HepG2 (cell line): ENCODE measurements around the gene SEMA3F. TPM values are rescaled to one million over a fixed set of nuclear protein-coding genes. Genes with fewer than 3 reads are reported as not detected.

ENCODE experiments used
- E2F5 ChIP-seq: sonication (generic); formaldehyde crosslinking; conservative IDR thresholded peaks from 2 replicates; pipeline ENCODE4 v1.4.0; 2020; ENCODE audit warnings: missing genetic modification reagents
- ERF ChIP-seq: IDR thresholded peaks from 2 replicates; pipeline ENCODE4 v1.6.1; 2018; ENCODE audit warnings: missing biosample characterization, missing genetic modification reagents
- HDAC1 ChIP-seq: sonication (generic); formaldehyde crosslinking; IDR thresholded peaks from 2 replicates; pipeline ENCODE4 v1.5.1; 2020; ENCODE audit warnings: mild to moderate bottlenecking, missing genetic modification reagents
- HNRNPK ChIP-seq: fragments of 200-400 bp; formaldehyde crosslinking; IDR thresholded peaks from 2 replicates; pipeline ENCODE4 v1.6.1; 2018; ENCODE audit warnings: low read length, low read depth, moderate library complexity, mild to moderate bottlenecking; ENCODE audit not compliant: poor library complexity, severe bottlenecking
- JUN ChIP-seq: sonication (generic); formaldehyde crosslinking; IDR thresholded peaks from 2 replicates; pipeline ENCODE4 v1.4.0; 2020; ENCODE audit warnings: mild to moderate bottlenecking, missing genetic modification reagents
- KLF6 ChIP-seq: IDR thresholded peaks from 2 replicates; pipeline ENCODE4 v1.8.0; 2016; ENCODE audit warnings: missing biosample characterization, missing genetic modification reagents
- NPAS2 ChIP-seq: sonication (generic); formaldehyde crosslinking; IDR thresholded peaks from 2 replicates; pipeline ENCODE4 v1.8.0; 2022; ENCODE audit warnings: mild to moderate bottlenecking, missing genetic modification reagents, borderline replicate concordance
- SATB2 ChIP-seq: sonication (generic); formaldehyde crosslinking; IDR thresholded peaks from 2 replicates; pipeline ENCODE4 v1.5.0; 2020; ENCODE audit warnings: missing genetic modification reagents
- ZBTB39 ChIP-seq: sonication (generic); formaldehyde crosslinking; IDR thresholded peaks from 2 replicates; pipeline ENCODE4 v1.5.0; 2020; ENCODE audit warnings: missing genetic modification reagents
- ZFP36 ChIP-seq: fragments of 150-350 bp; IDR thresholded peaks from 2 replicates; pipeline ENCODE4 v1.6.1; 2018; ENCODE audit warnings: borderline replicate concordance, low read length, low read depth; ENCODE audit not compliant: partially characterized antibody
- ZFX ChIP-seq: sonication (generic); formaldehyde crosslinking; IDR thresholded peaks from 2 replicates; pipeline ENCODE4 v1.4.0; 2020; ENCODE audit warnings: mild to moderate bottlenecking, low read depth, missing genetic modification reagents, moderate library complexity
- ZNF205 ChIP-seq: IDR thresholded peaks from 2 replicates; pipeline ENCODE4 v1.6.1; 2018; ENCODE audit warnings: missing biosample characterization, missing genetic modification reagents
- ZNF280D ChIP-seq: sonication (generic); formaldehyde crosslinking; IDR thresholded peaks from 2 replicates; pipeline ENCODE4 v1.5.1; 2020; ENCODE audit warnings: mild to moderate bottlenecking, missing genetic modification reagents
- ZNF768 ChIP-seq: sonication (generic); formaldehyde crosslinking; IDR thresholded peaks from 2 replicates; pipeline ENCODE4 v1.4.0; 2020; ENCODE audit warnings: missing genetic modification reagents
- polyA plus RNA-seq, 8 experiments: library from polyadenylated mRNA; depleted of rRNA in 3 of 8; stranded (reverse) in 7 of 8; unstranded in 1 of 8; fragments of >200 nt; fragmentation: Illumina TruSeq in 4 of 8; extraction: Trizol in 4 of 8; gene quantifications; 2 replicates each; pipeline versions ENCODE4 v1.2.1 to v1.2.3, GENCODE V29; 2011 to 2016; ENCODE audit warnings: low read depth in 4 of 8, missing spikeins in 1 of 8, mixed read lengths in 1 of 8; ENCODE audit not compliant: insufficient read depth in 1 of 8
- total RNA-seq, 5 experiments: library from RNA; depleted of rRNA; stranded (reverse); fragments of >200 nt; fragmentation: Illumina TruSeq; extraction: Trizol; gene quantifications; 2 replicates each; pipeline ENCODE4 v1.2.3, GENCODE V29; 2016; ENCODE audit warnings: low read depth in 1 of 5
- TF ChIP-seq, protein P1 (sequence below): sonication (generic); formaldehyde crosslinking; IDR thresholded peaks from 2 replicates; pipeline ENCODE4 v1.8.0; 2022; ENCODE audit warnings: mild to moderate bottlenecking, missing genetic modification reagents, moderate library complexity
- TF ChIP-seq, protein P2 (sequence below): fragments of 450-650 bp; IDR thresholded peaks from 2 replicates; pipeline ENCODE4 v1.6.1; 2017; ENCODE audit warnings: mild to moderate bottlenecking
- TF ChIP-seq, protein P3 (sequence below): sonication (generic); formaldehyde crosslinking; IDR thresholded peaks from 2 replicates; pipeline ENCODE4 v1.4.0; 2020; ENCODE audit warnings: missing genetic modification reagents, mild to moderate bottlenecking, borderline replicate concordance

The SEMA3F gene
- total and polyA plus RNA-seq, 2 of the 13 experiments (the other 11 are each of a cell fraction or from before 2014, with no cell fraction given), result 7.6 to 17.2 TPM

DNA sequence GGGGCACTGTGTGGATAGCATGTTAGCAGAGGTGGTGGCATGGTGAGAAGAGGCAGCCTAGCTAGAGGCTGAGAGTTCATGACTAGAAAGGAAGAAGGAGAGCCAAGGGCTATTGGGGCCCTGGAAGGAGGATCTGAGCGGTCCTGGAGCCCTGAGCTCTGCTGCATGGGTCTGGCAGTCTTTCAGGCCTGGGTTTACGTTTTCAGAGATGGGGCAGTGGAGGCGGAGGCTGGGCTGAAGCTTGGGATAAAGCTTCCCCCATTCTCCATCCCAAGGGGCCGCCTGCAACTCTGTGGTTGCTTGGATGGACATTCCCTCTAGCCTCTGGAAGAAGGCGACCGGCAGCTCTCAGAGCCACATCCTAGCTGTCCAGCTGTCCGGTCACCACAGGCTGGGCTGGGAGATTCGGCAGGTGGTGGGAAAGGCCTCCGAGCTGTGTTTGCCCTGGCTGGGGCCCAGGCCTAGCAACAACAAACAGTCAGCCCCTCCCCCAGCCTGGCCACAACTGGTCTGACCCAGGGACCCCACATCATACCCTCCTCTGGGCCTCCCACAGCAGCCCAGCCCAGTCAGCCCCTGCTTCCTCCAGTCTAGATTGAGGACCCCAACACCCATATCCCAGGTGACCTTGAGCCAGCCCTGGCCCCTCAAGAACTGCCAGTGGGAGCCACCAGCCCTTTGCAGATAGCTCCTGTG, 48.1 kb downstream of the SEMA3F start (continued):
- 0 out of 2 replicates have a peak, but pooled peaks have one; percentile 26 for TF ChIP-seq ZNF280D (CRISPR knock-in tag)
- TF ChIP-seq NPAS2, result no peak
- peak; percentile 66; the same call in 1 of the 2 replicates for TF ChIP-seq ERF (CRISPR knock-in tag)
- peak; percentile 93 for TF ChIP-seq ZFX (CRISPR knock-in tag)
- no peak for TF ChIP-seq SATB2 (CRISPR knock-in tag)
- TF ChIP-seq, protein P1, sequence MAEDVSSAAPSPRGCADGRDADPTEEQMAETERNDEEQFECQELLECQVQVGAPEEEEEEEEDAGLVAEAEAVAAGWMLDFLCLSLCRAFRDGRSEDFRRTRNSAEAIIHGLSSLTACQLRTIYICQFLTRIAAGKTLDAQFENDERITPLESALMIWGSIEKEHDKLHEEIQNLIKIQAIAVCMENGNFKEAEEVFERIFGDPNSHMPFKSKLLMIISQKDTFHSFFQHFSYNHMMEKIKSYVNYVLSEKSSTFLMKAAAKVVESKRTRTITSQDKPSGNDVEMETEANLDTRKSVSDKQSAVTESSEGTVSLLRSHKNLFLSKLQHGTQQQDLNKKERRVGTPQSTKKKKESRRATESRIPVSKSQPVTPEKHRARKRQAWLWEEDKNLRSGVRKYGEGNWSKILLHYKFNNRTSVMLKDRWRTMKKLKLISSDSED (CRISPR knock-in tag), result no peak
- TF ChIP-seq, protein P2, sequence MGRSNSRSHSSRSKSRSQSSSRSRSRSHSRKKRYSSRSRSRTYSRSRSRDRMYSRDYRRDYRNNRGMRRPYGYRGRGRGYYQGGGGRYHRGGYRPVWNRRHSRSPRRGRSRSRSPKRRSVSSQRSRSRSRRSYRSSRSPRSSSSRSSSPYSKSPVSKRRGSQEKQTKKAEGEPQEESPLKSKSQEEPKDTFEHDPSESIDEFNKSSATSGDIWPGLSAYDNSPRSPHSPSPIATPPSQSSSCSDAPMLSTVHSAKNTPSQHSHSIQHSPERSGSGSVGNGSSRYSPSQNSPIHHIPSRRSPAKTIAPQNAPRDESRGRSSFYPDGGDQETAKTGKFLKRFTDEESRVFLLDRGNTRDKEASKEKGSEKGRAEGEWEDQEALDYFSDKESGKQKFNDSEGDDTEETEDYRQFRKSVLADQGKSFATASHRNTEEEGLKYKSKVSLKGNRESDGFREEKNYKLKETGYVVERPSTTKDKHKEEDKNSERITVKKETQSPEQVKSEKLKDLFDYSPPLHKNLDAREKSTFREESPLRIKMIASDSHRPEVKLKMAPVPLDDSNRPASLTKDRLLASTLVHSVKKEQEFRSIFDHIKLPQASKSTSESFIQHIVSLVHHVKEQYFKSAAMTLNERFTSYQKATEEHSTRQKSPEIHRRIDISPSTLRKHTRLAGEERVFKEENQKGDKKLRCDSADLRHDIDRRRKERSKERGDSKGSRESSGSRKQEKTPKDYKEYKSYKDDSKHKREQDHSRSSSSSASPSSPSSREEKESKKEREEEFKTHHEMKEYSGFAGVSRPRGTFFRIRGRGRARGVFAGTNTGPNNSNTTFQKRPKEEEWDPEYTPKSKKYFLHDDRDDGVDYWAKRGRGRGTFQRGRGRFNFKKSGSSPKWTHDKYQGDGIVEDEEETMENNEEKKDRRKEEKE, result no peak
- no peak for TF ChIP-seq HNRNPK
- no peak for TF ChIP-seq ZFP36
- 0 out of 2 replicates have a peak, but pooled peaks have one; percentile 23 for TF ChIP-seq ZNF205 (CRISPR knock-in tag)
- TF ChIP-seq ZBTB39 (CRISPR knock-in tag), result no peak
- peak; percentile 70 for TF ChIP-seq HDAC1
- TF ChIP-seq E2F5 (CRISPR knock-in tag), result no peak; the same call in 1 of the 2 replicates
- no peak for TF ChIP-seq JUN (CRISPR knock-in tag)
- TF ChIP-seq, protein P3, sequence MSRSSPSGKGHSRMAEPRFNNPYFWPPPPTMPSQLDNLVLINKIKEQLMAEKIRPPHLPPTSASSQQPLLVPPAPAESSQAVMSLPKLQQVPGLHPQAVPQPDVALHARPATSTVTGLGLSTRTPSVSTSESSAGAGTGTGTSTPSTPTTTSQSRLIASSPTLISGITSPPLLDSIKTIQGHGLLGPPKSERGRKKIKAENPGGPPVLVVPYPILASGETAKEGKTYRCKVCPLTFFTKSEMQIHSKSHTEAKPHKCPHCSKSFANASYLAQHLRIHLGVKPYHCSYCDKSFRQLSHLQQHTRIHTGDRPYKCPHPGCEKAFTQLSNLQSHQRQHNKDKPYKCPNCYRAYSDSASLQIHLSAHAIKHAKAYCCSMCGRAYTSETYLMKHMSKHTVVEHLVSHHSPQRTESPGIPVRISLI (CRISPR knock-in tag), result no peak
- no peak for TF ChIP-seq KLF6 (CRISPR knock-in tag)
- TF ChIP-seq ZNF768, result peak; percentile 38; the same call in 1 of the 2 replicates
